Measurements from ENCODE around the gene BRD4.

Gene BRD4

DNA sequence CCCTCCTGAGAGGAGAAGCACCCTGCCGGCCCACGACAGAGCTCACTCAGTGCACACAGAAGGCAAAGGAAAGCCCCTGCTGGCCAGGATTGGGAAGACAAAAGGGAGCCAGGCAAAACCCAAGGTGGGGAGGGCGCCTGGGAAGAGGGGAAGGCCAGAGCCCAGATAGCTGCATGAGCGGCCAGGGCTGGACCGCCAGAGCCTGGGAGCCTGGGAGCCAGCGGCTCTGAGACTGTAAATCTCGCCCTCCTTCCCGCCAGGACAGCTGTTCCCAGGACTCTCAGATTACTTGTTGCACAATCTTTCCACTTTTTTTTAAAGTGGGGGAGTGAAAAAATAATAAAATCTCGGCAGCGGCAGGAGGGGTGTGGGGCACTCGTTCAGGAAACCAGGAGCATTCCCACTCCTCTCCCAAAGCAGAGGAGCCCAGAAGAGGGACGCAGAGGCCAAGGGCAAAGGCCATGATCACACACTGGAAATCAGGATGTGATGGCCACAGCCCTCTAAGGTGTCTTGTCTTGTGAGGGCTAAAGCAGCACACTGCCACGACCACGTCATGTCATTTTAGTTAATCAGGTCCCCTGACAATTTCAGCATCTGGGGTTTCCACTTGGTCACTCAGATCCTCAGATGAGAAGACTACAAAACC, 80.5 kb downstream of the BRD4 start (continued):
- TF ChIP-seq ZNF561 (tag by site-specific recombination; IDR thresholded peaks at IDR 0.05; ENCODE audit: borderline replicate concordance) (no peak), ZNF10 (tag by site-specific recombination; IDR thresholded peaks at IDR 0.05) (no peak), ZNF830 (tag by site-specific recombination; IDR thresholded peaks at IDR 0.05; ENCODE audit: low read depth) (no peak), ZNF184 (tag by site-specific recombination; IDR thresholded peaks at IDR 0.05) (no peak), MEIS1 (CRISPR knock-in tag; IDR thresholded peaks at IDR 0.05; ENCODE audit: borderline replicate concordance) (no peak), ZNF792 (tag by site-specific recombination; IDR thresholded peaks at IDR 0.05) (no peak), ZNF768 (tag by site-specific recombination; IDR thresholded peaks at IDR 0.05) (no peak), ZNF521 (tag by site-specific recombination; IDR thresholded peaks at IDR 0.05) (no peak), ZNF747 (tag by site-specific recombination; IDR thresholded peaks at IDR 0.05) (no peak), ZNF600 (tag by site-specific recombination; IDR thresholded peaks at IDR 0.05) (0 out of 2 replicates have a peak, but pooled peaks have one; percentile 14), ZNF138 (tag by site-specific recombination; IDR thresholded peaks at IDR 0.05; ENCODE audit: borderline replicate concordance) (no peak), GLIS2 (tag by site-specific recombination; IDR thresholded peaks at IDR 0.05) (no peak), OVOL3 (tag by site-specific recombination; IDR thresholded peaks at IDR 0.05) (no peak), BCL11A (tag by site-specific recombination; IDR thresholded peaks at IDR 0.05; ENCODE audit: low read depth) (no peak), IKZF3 (tag by site-specific recombination; IDR thresholded peaks at IDR 0.05) (0 out of 2 replicates have a peak, but pooled peaks have one; percentile 15), ZNF654 (tag by site-specific recombination; IDR thresholded peaks at IDR 0.05; ENCODE audit: low read depth) (no peak), SALL2 (tag by site-specific recombination; IDR thresholded peaks at IDR 0.05; ENCODE audit: borderline replicate concordance) (no peak), ZNF660 (tag by site-specific recombination; IDR thresholded peaks at IDR 0.05) (0 out of 2 replicates have a peak, but pooled peaks have one; percentile 9), HOXA7 (CRISPR knock-in tag; IDR thresholded peaks at IDR 0.05; ENCODE audit: borderline replicate concordance) (no peak), ZNF302 (tag by site-specific recombination; IDR thresholded peaks at IDR 0.05; ENCODE audit: low read depth) (no peak), ZBTB7A (tag by site-specific recombination; IDR thresholded peaks at IDR 0.05; ENCODE audit: low read depth) (no peak), ZNF571 (tag by site-specific recombination; IDR thresholded peaks at IDR 0.05) (no peak), HOXD13 (CRISPR knock-in tag; IDR thresholded peaks at IDR 0.05; ENCODE audit: borderline replicate concordance) (no peak), ZNF114 (tag by site-specific recombination; IDR thresholded peaks at IDR 0.05) (no peak), ZBTB1 (tag by site-specific recombination; IDR thresholded peaks at IDR 0.05) (no peak), WT1 (tag by site-specific recombination; IDR thresholded peaks at IDR 0.05) (peak; percentile 26; the same call in 1 of the 2 replicates), ZNF169 (tag by site-specific recombination; IDR thresholded peaks at IDR 0.05) (no peak), GLI2 (tag by site-specific recombination; IDR thresholded peaks at IDR 0.05; ENCODE audit: borderline replicate concordance, low read depth) (no peak), ZNF513 (tag by site-specific recombination; IDR thresholded peaks at IDR 0.05) (no peak), REST (tag by site-specific recombination; IDR thresholded peaks at IDR 0.05) (no peak), ZNF266 (tag by site-specific recombination; IDR thresholded peaks at IDR 0.05; ENCODE audit: low read depth) (no peak), ZNF776 (tag by site-specific recombination; IDR thresholded peaks at IDR 0.05; ENCODE audit: borderline replicate concordance) (no peak), KLF1 (tag by site-specific recombination; IDR thresholded peaks at IDR 0.05) (no peak), ZNF433 (tag by site-specific recombination; IDR thresholded peaks at IDR 0.05; ENCODE audit: low read depth) (no peak), FEZF1 (tag by site-specific recombination; IDR thresholded peaks at IDR 0.05) (no peak)
- TF ChIP-seq, protein P1, sequence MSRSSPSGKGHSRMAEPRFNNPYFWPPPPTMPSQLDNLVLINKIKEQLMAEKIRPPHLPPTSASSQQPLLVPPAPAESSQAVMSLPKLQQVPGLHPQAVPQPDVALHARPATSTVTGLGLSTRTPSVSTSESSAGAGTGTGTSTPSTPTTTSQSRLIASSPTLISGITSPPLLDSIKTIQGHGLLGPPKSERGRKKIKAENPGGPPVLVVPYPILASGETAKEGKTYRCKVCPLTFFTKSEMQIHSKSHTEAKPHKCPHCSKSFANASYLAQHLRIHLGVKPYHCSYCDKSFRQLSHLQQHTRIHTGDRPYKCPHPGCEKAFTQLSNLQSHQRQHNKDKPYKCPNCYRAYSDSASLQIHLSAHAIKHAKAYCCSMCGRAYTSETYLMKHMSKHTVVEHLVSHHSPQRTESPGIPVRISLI (tag by site-specific recombination; IDR thresholded peaks at IDR 0.05), result peak; percentile 90

Measured in HEK293 (cell line).